ENCODE measurements around the gene FBXW2.

FBXW2 gene

GRCh38 chr9:120781236-120781635 lies 12.0 kb downstream of the FBXW2 start:
- ChIA-PET POLR2A (no interaction called here), CTCF (no interaction called here)
- TF ChIP-seq ZNF384 (IDR thresholded peaks at IDR 0.05), result no peak
- DNase-seq (ENCODE audit: extremely low spot score), result no peak

- TF ChIP-seq ZNF384 (IDR thresholded peaks at IDR 0.05), result no peak
- no peak for TF ChIP-seq SP1 (IDR thresholded peaks at IDR 0.05)
- no peak for TF ChIP-seq L3MBTL2 (conservative IDR thresholded peaks at IDR 0.05)
- no peak for TF ChIP-seq HDGF (IDR thresholded peaks at IDR 0.05; ENCODE audit: borderline replicate concordance)
- TF ChIP-seq TARDBP (IDR thresholded peaks at IDR 0.05), result no peak
- no peak for TF ChIP-seq CTBP1 (IDR thresholded peaks at IDR 0.05; ENCODE audit: borderline replicate concordance)
- TF ChIP-seq NFRKB (IDR thresholded peaks at IDR 0.05), result no peak
- TF ChIP-seq FOXM1 (IDR thresholded peaks at IDR 0.05; ENCODE audit: borderline replicate concordance), result no peak
- no peak for TF ChIP-seq ARNT (IDR thresholded peaks at IDR 0.05)
- no peak for TF ChIP-seq PKNOX1 (IDR thresholded peaks at IDR 0.05)
- no peak for TF ChIP-seq BHLHE40 (IDR thresholded peaks at IDR 0.05; ENCODE audit: borderline replicate concordance)
- no peak for TF ChIP-seq FOXK2 (IDR thresholded peaks at IDR 0.05)
- TF ChIP-seq FOXA1 (IDR thresholded peaks at IDR 0.05), result no peak
- POLR2A ChIA-PET, result no interaction called here
- CTCF ChIA-PET, result no interaction called here
- no peak for DNase-seq (ENCODE audit: extremely low spot score)
Observed at GRCh38 chr9:120780367-120780766, 12.8 kb downstream of the FBXW2 start.

GRCh38 chr9:120779227-120779626 lies 14.0 kb downstream of the FBXW2 start:
- TF ChIP-seq SUZ12 (IDR thresholded peaks at IDR 0.05) (no peak), L3MBTL2 (conservative IDR thresholded peaks at IDR 0.05) (no peak), PKNOX1 (IDR thresholded peaks at IDR 0.05) (no peak), CTBP1 (IDR thresholded peaks at IDR 0.05; ENCODE audit: borderline replicate concordance) (no peak), BHLHE40 (IDR thresholded peaks at IDR 0.05; ENCODE audit: borderline replicate concordance) (no peak)
- ChIA-PET CTCF (no interaction called here), POLR2A (interaction anchor here (2.8 kb wide), 1 partner anchor 14 kb away, joined by 10 read pairs; the partner anchor contains the start of gene FBXW2)
- DNase-seq (ENCODE audit: extremely low spot score), result no peak

- POLR2A ChIA-PET, result interaction anchor here (2.8 kb wide), 1 partner anchor 15 kb away, joined by 10 read pairs; the partner anchor contains the start of gene FBXW2
- DNase-seq (ENCODE audit: extremely low spot score), result no peak
- no peak for TF ChIP-seq FOXA1 (IDR thresholded peaks at IDR 0.05)
- TF ChIP-seq ELF4 (IDR thresholded peaks at IDR 0.05), result no peak
- no peak for TF ChIP-seq BHLHE40 (IDR thresholded peaks at IDR 0.05; ENCODE audit: borderline replicate concordance)
- no peak for TF ChIP-seq SP1 (IDR thresholded peaks at IDR 0.05)
- no peak for TF ChIP-seq TARDBP (IDR thresholded peaks at IDR 0.05)
- no peak for TF ChIP-seq PKNOX1 (IDR thresholded peaks at IDR 0.05)
- TF ChIP-seq HDGF (IDR thresholded peaks at IDR 0.05; ENCODE audit: borderline replicate concordance), result no peak
- CTCF ChIA-PET, result no interaction called here
Observed at GRCh38 chr9:120778758-120779157, 14.5 kb downstream of the FBXW2 start.

- no peak for DNase-seq (ENCODE audit: extremely low spot score)
- ChIA-PET CTCF (interaction anchor here (0.7 kb wide), 1 partner anchor 158 kb away, joined by 3 read pairs; no protein-coding TSS in a partner anchor), POLR2A (interaction anchor here (2.8 kb wide), 1 partner anchor 16 kb away, joined by 10 read pairs; the partner anchor contains the start of gene FBXW2)
- TF ChIP-seq SP1 (IDR thresholded peaks at IDR 0.05), result no peak
- no peak for TF ChIP-seq FOXK2 (IDR thresholded peaks at IDR 0.05)
- TF ChIP-seq FOXA1 (IDR thresholded peaks at IDR 0.05), result no peak
- no peak for TF ChIP-seq HDGF (IDR thresholded peaks at IDR 0.05; ENCODE audit: borderline replicate concordance)
- TF ChIP-seq L3MBTL2 (conservative IDR thresholded peaks at IDR 0.05), result no peak
- no peak for TF ChIP-seq FOXM1 (IDR thresholded peaks at IDR 0.05; ENCODE audit: borderline replicate concordance)
- no peak for TF ChIP-seq CTBP1 (IDR thresholded peaks at IDR 0.05; ENCODE audit: borderline replicate concordance)
- TF ChIP-seq NFRKB (IDR thresholded peaks at IDR 0.05), result no peak
- TF ChIP-seq BHLHE40 (IDR thresholded peaks at IDR 0.05; ENCODE audit: borderline replicate concordance), result no peak
- TF ChIP-seq ZNF384 (IDR thresholded peaks at IDR 0.05), result no peak
- TF ChIP-seq SUZ12 (IDR thresholded peaks at IDR 0.05), result no peak
- no peak for TF ChIP-seq PKNOX1 (IDR thresholded peaks at IDR 0.05)
Observed at GRCh38 chr9:120777229-120777628, 16.0 kb downstream of the FBXW2 start.

- TF ChIP-seq ELF4 (IDR thresholded peaks at IDR 0.05) (no peak), TARDBP (IDR thresholded peaks at IDR 0.05) (no peak), SUZ12 (IDR thresholded peaks at IDR 0.05) (no peak), PKNOX1 (IDR thresholded peaks at IDR 0.05) (no peak), ZNF384 (IDR thresholded peaks at IDR 0.05) (no peak), BHLHE40 (IDR thresholded peaks at IDR 0.05; ENCODE audit: borderline replicate concordance) (no peak), HDGF (IDR thresholded peaks at IDR 0.05; ENCODE audit: borderline replicate concordance) (no peak), CTBP1 (IDR thresholded peaks at IDR 0.05; ENCODE audit: borderline replicate concordance) (no peak)
- POLR2A ChIA-PET, result interaction anchor here (1.2 to 2.8 kb wide), 2 partner anchors 16 to 17 kb away, joined by 6 to 10 read pairs; partner anchors contain the start of gene FBXW2
- DNase-seq (ENCODE audit: extremely low spot score), result no peak
- CTCF ChIA-PET, result no interaction called here
Observed at GRCh38 chr9:120776788-120777187, 16.4 kb downstream of the FBXW2 start.
